Measurements from ENCODE around the gene NECTIN1. TPM values are rescaled to one million over a fixed set of nuclear protein-coding genes. Genes with fewer than 3 reads are reported as not detected.
A peak's percentile ranks its signal among the peaks of the same experiment; 100 is the strongest.

The NECTIN1 gene
- total RNA-seq, 1 experiment from 2014 or later = 4.3 TPM

DNA sequence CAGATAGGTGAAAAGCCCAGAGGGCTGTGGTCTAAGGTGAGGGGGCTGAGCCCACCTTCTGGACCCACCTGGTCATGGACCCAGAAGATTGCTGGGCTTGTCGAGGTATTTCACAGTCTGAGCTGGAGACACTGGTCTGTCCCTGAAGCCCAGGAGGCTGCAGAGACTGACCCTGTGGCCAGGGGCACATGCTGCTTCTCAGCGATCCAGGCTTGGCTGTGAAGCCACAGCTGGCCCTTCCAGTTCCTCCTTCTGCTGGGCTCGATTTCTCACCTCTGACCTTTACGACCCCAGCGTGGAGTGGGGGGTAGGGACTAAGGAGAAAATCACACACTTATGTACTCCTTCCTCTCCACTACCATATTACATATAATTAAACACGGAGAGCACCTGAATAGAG is 88.5 kb downstream of the NECTIN1 start:
- no peak for DNase-seq (ENCODE audit: low read depth)

GRCh38 chr11:119639642-119640205 is 89.3 kb downstream of the NECTIN1 start:
- DNase-seq (ENCODE audit: low read depth) = no peak

DNA sequence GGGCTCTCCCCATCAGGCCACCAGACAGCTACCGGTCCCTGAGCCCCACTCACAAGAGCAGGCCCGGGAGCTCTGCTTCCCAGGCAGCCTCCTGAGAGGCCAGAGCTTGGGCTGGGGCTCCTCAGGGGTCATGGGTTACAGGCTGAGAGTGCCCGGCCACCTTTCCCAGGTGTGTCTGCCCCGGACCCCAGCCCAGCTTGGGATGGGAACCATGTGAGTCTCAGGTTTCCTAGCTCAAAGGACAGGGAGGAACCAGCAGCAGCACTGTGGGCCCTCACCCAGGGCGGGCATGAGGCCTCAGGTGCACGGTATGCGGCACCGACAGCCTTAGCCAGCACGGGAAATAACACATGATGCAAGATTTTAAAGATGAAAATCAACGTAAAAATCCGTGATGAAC is 90.1 kb downstream of the NECTIN1 start:
- DNase-seq (ENCODE audit: low read depth) = no peak

GRCh38 chr11:119637481-119637880 is 91.5 kb downstream of the NECTIN1 start:
- no peak for DNase-seq (ENCODE audit: low read depth)

DNA sequence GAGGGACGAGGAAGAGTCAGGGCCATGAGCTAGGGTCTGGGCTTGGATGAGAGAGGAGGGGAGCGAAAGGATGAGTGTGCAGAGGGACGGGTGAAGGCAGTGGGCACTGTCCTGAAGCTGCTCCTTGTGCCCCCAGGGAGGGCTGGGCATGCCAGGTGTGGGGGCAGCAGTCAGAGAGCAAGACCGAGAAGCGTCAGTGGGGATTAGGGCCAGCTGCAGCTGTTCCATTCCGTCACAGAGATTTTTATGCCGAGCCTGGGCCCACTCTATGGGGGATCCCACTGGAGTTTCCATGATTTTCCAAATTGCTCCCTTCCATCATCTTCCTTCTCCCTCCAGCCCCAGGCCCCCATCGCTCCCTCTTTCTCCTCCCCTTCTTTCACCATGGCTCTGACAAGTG is 93.2 kb downstream of the NECTIN1 start:
- DNase-seq (ENCODE audit: low read depth) = no peak

DNA sequence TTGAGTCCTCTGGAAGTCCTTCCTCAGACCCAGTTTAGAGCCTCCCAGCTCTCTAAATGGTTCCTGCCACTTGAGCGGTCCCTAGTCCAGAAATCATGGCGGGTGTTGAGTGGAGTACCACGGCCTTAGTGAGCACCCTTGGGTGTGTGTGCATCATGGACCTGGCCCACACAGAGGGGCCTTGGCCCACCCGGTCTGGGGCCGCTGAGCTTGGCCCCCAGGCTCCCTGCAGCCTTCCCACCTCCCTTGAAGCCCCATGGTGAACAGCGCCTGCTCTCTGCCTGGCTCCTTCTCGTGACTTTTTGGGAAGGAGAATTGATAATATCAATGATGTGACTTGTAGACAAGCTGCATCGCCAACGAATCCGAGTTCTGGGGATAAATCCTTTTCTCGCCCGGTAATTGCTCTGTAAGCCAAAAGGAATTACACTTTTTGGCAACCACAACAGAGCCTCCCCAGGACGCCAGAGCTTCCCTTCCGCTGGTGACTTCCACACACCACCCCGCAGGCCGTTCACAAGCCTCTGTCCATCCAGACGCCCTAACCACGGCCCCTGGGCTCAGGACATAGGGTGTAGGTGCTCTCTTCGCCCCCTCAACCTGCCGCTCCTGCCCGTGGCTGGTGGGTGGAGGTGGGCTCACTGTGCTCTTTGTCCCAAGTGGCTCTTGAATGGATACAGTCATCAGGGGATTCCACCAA is 93.8 kb downstream of the NECTIN1 start:
- DNase-seq (ENCODE audit: low read depth) = peak; percentile 59

- DNase-seq (ENCODE audit: low read depth) = no peak
Measured at GRCh38 chr11:119634301-119634700, 94.7 kb downstream of the NECTIN1 start.

DNA sequence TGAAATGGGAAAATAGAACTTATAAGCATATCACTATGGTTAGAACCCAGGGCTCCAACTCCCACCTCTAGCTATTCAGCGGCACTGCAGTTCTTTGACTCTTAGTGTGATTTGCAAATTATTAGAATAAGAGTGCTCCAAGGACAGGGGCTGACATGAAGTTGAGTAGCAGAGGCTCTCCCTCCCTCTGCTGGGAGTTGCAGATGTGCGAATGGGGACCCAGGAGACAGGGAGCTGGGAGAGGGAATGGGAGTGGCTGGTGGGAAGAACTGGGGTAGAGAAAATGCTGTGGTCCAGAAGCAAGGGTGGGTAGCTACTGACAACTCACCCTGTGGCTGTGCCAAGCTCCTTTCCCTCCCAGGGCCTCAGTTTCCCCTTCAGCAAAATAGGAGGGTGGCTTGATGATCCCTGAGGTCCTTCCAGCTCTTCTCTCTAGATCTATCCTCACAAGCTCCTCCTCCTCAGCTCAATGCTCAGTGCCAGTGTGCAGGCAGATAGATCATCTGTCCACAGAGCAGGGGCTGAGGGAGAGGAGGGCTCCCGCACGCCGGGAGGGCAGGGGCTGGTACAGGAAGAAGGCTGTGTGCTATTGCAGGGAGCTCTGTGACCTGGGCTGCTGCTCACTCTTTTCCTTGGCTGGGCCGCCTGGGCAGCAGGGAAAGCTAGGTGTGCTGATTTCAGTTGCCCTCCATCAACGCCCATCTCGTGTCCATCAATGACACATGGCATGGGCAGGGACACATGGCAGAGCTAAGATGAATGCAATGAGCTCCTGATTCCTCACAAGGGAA is 99.0 kb downstream of the NECTIN1 start:
- no peak for DNase-seq (ENCODE audit: low read depth)

DNA sequence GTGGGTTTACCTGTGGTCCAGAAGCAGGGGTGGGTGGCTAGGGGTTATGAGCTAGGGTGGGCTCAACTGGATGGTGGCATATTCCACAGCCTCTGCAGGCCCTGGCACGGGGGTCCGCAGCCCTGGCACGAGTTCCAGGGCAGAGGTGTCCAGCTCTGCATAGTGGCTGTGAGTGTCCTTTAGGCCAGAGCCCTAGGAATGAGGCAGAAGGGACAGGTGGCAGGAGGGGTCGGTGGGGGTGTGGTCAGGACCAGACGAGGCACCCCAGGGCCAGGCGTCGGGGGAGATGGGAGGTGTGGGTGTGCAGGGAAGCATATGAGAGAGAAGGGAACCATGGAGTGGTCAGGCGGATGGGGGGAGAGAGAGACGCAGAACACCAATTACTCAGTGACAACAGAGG is 99.9 kb downstream of the NECTIN1 start:
- DNase-seq (ENCODE audit: low read depth) = no peak

GRCh38 chr11:119627286-119627685 is 101.7 kb downstream of the NECTIN1 start:
- DNase-seq (ENCODE audit: low read depth) = no peak

GRCh38 chr11:119626871-119627270 is 102.1 kb downstream of the NECTIN1 start:
- no peak for DNase-seq (ENCODE audit: low read depth)

- DNase-seq (ENCODE audit: low read depth) = no peak
Measured at GRCh38 chr11:119626197-119626841, 102.7 kb downstream of the NECTIN1 start.

- no peak for DNase-seq (ENCODE audit: low read depth)
Measured at GRCh38 chr11:119625206-119625978, 103.6 kb downstream of the NECTIN1 start.

DNA sequence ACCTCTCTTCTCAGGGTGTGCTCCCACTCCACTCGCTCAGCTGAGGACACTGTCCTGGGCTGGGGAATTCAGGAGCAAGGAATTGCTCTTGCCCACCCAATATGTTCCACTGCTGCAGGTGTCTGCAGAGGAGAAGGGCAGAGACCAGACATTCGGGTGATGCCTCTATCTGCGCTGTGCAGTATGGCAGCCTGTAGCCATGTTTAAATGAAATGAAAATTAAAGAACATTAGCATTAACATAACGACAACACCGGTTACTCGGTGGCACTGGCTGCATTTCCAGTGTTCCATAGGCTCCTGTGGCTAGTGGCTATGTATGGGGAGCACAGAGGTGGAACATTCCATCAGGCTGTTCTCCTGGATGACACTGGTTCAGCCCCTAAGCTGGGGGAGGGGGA is 104.4 kb downstream of the NECTIN1 start:
- DNase-seq (ENCODE audit: low read depth) = no peak

DNA sequence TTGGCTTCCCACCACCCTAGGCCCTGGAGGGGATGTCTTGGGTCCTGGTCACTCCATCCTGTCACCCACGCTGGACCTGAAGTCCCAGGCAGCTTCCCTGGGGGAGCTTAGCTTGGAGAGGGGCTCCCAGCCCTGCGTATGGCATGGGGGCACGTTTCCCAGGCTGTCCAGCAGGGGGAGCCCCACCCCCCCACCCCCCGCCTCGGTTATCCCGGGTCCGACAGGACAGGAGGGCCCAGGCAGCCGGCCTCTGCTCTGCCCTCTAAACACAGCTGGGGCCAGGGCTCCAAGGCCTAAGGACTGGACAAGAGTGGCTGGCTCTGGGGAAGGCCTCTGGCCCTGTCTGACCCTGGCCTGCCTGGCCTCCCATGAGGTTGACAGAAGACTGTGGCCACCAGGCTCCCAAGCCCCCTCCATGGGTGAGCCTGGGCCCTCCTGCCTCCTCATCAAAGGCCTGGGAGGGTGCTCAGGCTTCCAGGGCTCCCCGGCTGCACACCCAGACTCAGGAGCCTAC is 104.8 kb downstream of the NECTIN1 start:
- DNase-seq (ENCODE audit: low read depth) = no peak

DNA sequence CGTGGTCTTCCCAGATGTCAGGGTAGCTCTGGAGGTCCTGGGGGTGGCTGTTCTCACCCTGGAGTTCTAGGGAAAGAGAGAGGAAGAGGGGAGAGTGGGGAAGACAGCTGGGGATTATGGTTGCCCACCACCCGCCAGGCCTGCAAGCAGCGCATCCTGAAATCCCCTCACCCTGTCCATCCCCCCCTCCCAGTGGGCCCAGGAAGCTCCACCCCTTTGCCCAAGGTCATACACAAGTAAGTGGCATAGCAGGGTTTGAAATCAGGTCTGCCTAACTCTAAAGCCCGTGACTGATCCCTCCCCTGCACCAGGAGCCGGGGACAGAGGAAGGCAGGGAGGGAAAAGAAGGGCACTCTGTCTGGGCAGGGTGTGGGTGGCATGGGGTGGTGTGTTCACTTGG is 105.3 kb downstream of the NECTIN1 start:
- no peak for DNase-seq (ENCODE audit: low read depth)

DNA sequence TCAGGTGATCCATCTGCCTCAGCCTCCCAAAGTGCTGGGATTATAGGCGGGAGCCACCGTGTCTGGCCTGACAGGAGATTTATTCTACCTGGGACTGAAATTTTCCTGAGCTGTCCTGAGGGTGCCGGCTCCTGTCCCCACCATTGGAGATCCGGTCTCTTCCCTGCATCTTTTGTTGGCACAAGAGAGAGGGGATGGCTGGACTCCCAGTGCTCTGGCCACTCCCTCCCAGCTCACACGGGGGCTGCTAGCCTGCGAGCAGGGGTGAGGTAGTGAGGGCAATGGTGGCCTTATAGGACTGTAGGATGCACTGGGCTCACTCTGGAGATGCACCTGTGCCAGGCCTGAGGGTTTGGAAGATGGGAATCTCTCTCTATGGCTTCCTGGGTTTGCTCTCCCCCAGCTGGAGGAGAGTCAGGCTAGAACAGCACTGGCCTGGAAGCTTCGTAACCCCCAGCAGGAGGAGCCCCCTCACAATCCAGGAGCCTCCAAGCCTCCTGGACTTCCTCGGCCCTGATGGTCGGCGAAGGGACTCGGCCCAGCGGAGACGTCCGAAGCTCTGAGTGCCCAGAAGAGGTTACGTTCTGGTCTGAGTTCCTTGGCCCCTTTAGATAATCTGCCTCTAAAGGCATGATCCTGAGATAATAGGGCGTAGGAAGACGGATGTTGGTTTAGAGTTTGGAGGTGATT is 106.4 kb downstream of the NECTIN1 start:
- DNase-seq (ENCODE audit: low read depth) = no peak

DNA sequence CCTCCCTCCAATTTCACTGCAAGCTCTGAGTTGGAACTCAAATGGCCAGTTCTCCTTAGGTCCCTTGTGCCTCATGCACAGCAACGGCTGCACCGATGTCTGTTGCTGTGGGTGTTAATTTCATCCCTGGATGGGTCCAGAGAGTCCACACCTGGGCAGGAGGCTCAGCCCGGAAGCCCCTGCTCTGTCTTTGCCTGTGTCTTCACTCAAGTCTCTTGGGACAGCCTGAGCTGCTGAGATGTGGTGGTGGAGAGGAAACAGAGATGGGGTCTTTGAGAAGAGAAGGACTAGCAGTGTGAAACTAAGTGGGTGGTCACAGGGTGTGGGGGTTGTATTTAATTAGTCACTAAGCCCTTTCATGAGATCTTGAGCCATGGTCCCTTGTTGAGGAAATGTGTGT is 109.3 kb downstream of the NECTIN1 start:
- no peak for DNase-seq (ENCODE audit: low read depth)

DNA sequence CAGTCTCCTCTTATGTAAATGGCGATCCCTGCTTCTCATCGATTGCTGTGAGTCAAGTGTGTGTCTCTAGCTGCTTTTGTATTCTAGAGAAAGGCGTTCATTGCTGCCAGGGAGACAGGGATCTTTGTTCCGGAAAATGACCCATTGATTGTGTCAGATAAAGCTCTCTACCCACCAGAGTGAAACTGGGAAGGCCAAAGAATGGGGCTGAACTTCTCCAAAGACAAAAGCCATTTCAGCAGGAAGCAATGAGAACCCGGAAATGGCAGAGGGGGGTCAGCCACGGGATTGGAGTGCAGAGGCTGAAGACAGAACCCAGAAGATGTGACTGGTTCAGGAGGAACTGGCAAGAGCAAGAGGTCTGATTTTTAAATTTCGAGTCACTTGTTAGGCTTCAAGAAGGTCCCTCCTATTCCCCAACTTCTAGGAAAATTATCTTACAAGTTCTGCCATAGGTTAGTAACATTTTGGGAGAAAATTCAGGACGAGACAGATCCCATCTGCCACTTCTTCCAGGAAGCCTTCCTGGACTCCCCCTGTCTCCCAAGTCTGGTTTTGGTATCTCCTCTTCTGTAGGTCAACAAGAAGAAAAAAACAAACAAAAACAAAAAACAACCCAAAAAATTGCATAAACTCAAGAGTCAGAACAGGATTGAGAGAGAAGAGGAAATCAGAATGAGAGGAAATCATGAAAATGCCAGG is 110.6 kb downstream of the NECTIN1 start:
- DNase-seq (ENCODE audit: low read depth) = no peak

- no peak for DNase-seq (ENCODE audit: low read depth)
Measured at GRCh38 chr11:119617340-119617713, 111.7 kb downstream of the NECTIN1 start.
